GM19043 (cell line): Measurements from ENCODE around the gene DNAI2.
"Not testable (repeated sequence)": the region's sequence is repeated elsewhere in the genome, so short reads cannot be mapped to it uniquely, and the experiment has no call there.

ENCODE experiments used
- ATAC-seq: cut with Tn5 transposase; IDR thresholded peaks from one replicate; pipeline ENCODE4 v1.9.1; 2021; ENCODE audit warnings: low read depth; ENCODE audit not compliant: unreplicated experiment

The DNAI2 gene

GRCh38 chr17:74244548-74244947 is 29.5 kb upstream of the DNAI2 start:
- no peak for ATAC-seq

DNA sequence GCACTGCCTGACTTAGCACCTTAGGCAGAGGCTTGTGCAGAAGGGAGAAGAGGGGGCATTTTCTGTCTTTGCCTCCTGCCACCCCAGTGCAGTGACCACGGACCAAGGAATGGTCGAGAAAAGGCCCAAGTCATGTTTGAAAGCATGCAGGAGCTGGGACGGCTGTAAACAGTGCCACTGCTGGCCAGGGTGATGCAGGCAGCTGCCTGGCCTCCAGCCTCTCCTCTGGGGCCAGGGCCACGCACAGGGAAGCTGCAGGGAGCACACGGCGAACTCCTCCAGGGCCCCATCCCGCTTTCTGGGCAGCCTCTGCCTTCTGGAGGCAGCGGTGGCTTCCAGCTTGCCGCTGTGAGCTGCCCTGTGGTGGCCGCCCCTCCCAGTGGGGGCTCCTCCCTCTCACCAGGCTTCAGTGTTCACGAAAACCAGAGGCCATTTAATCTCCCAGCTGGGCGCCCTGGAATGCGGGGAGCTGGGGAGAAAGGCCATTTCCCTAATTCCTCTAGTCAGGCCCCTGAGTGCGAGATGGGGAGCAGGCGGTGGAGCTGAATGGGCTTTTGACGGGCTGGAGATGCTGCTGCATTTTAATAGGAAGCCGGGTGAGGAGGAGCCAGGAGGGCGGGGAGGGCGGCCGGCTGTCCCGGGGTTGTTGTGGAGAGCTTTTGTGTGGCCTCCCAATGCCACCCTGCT is 28.7 kb upstream of the DNAI2 start:
- no peak for ATAC-seq

- ATAC-seq, result no peak
These were observed 28.2 kb upstream of the DNAI2 start for GRCh38 chr17:74245871-74246270.

DNA sequence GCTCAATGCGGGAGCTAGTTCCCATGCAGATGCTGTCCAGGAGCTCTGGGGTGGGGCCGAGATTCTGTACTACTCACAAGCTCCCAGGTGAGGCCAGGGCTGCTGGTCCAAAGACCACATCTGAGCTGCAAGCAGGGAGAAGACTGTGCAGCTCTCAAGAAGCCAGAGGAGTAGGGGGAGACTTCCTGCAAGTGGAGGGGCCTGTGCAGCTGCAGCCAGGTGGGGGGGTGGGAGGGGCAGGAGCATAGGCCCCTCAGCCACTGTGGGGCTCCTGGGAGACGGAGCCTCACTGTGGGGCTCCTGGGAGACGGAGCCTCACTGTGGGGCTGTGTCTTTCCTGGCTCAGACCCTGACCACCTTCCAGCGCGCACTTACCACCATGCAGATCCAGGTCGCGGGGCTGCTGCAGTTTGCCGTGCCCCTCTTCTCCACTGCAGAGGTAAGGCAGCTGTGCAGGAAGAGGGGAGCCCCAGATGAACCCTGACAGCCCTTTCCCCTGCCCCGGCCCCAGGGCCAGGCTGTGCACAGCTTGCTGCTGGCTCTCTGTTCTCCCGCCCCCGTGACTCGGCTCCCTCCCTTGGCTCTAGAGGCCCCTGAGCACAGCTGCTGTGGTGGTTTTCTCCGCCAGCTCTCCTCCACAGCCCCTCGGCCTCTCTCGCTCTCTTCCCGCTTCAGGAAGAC is 24.3 kb upstream of the DNAI2 start:
- no peak for ATAC-seq

GRCh38 chr17:74250324-74250995 is 23.6 kb upstream of the DNAI2 start:
- ATAC-seq, result no peak

DNA sequence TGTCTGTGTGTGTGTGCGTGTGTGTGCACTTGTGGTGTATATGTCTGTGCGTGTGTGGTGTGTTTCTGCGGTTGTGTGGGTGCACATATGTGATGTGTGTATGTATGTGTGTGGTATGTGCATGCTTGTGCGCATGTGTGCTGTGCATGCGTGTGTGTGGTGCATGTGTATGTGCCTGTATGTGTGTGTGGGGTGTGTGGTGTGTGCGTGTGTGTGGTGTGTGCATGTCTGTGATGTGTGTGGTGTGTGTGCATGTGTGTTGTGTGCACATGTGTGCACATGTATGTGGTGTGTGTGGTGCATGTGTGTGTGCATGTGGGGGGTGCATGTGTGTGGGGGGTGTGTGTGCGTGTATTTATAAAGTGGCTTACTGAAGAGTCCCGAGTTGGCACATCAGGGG is 23.0 kb upstream of the DNAI2 start:
- ATAC-seq, result no peak

- ATAC-seq, result no peak
These were observed 22.5 kb upstream of the DNAI2 start for GRCh38 chr17:74251569-74251968.

- no peak for ATAC-seq
These were observed 21.8 kb upstream of the DNAI2 start for GRCh38 chr17:74252211-74252610.

GRCh38 chr17:74253036-74253435 is 21.0 kb upstream of the DNAI2 start:
- no peak for ATAC-seq

- ATAC-seq, result no peak
These were observed 16.7 kb upstream of the DNAI2 start for GRCh38 chr17:74257311-74257710.

- no peak for ATAC-seq
These were observed 14.1 kb upstream of the DNAI2 start for GRCh38 chr17:74259667-74260524.

GRCh38 chr17:74260525-74260850 is 13.5 kb upstream of the DNAI2 start:
- no peak for ATAC-seq

GRCh38 chr17:74262601-74263000 is 11.4 kb upstream of the DNAI2 start:
- no peak for ATAC-seq

DNA sequence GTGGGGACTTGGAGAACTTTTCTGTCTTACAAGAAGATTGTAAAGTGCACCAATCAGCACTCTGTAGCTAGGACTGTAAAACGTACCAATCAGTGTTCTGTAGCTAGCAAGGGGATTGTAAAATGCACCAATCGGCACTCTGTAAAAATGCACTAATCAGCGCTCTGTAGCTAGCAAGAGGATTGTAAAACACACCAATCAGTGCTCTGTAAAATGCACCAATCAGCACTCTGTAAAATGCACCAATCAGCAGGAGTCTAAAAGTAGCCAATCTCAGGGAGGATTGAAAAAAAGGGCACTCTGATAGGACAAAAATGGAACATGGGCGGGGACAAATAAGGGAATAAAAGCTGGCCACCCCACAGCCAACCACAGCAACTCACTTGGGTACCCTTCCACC is 7.0 kb upstream of the DNAI2 start:
- ATAC-seq, result not testable (repeated sequence)

DNA sequence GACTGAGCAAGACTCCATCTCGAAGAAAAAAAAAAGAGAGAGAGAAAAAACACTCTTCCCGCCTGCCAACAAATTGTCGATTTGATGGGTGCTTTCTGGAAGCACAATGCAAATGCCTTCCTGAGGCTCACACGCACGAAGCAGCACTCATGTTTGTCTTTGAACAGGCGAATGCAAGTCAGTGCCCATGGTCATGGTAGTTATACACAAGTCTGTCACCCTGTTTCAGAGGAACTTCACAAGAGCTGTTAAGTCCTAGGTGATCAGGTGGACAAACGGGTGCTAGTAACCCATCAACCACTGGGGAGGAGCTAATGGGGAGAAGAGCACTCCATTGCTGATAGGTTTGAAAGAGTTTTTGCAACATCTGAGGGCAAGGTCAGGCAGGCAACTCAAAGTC is 6.5 kb upstream of the DNAI2 start:
- ATAC-seq, result no peak

DNA sequence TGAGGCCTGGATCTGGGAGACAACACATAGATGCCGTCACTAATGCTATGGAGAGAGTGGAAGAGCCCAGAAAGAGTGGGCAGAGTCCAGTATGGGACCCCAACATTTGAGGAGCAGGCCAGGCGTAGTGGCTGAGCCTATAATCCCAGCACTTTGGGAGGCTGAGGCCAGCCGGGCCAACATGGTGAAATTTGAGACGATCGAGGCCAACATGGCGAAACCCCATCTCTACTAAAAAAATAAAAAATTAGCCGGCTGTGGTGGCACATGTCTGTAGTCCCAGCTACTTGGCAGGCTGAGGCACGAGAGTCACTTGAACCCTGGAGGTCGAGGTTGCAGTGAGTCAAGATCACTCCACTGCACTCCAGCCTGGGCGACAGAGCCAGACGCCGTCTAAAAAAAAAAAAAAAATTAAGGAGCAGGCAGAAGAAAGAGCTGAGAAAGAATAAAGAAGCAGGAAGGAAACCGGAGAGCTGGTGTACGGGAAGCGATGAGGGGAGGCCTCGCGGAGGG is 6.0 kb upstream of the DNAI2 start:
- no peak for ATAC-seq

- ATAC-seq, result no peak
These were observed 5.5 kb upstream of the DNAI2 start for GRCh38 chr17:74268558-74268957.

- ATAC-seq, result no peak
These were observed 3.7 kb upstream of the DNAI2 start for GRCh38 chr17:74270333-74270732.

GRCh38 chr17:74271281-74271680 is 2.8 kb upstream of the DNAI2 start:
- no peak for ATAC-seq

DNA sequence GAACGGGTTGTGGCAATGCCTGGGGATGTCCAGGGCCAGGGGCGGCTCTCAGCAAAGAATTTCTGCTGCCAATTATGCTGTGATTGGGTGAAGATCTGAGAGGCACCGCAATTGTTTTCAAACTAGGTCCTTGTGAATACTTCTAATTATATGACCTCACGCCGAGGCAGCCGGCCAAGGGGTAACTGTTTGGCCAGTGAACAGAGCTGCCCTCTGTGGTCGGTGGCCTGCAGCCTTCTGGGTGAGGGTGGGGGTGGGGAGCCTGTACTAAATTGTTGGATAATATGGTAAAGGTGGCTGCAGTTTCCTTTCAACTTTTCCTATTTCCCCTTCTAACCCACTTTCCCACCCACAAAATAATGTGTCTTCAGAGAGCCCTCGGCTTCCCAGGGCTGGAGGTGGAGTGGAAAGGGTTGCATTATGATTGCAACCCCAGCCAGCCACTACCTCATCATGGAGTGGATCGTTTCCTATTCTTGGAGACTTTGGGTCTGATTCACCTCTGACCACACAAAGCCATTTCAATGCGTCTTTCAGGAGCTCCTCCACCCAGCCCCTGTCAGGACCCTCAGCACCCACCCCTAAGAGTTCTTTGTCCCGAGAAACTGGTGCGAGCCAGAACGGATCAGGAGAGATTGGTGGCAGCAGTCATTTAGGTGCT is 2.0 kb upstream of the DNAI2 start:
- no peak for ATAC-seq
